Lung (tissue), 12 donors: Measurements from ENCODE around the gene SECTM1. TPM values are rescaled to one million over a fixed set of nuclear protein-coding genes. Genes with fewer than 3 reads are reported as not detected.

Experiments used
- ATAC-seq: fragments of 200-7000 bp; cut with Tn5 transposase; one replicate; pipeline ENCODE4 v1.9.1; 2020; ENCODE audit warnings: moderate number of reproducible peaks; ENCODE audit not compliant: insufficient read depth, low FRiP score
- DNase-seq, 3 donors: peaks; one replicate each; pipeline ENCODE4 v3.0.0-alpha.2; 2013 to 2017
- H3K27ac ChIP-seq, 2 donors: one replicate each; pipeline ENCODE4 v1.5.1; 2013; ENCODE audit warnings: mild to moderate bottlenecking in 2 of 2, moderate library complexity in 2 of 2, control low read depth in 1 of 2, inconsistent platforms in 1 of 2, low read depth in 1 of 2, low read length in 1 of 2
- H3K27me3 ChIP-seq, 3 donors: one replicate each; pipeline ENCODE4 v1.5.1; 2013; ENCODE audit warnings: low read length in 2 of 3; ENCODE audit not compliant: control insufficient read depth in 3 of 3, insufficient read depth in 3 of 3
- H3K36me3 ChIP-seq, 4 donors: one replicate each; pipeline ENCODE4 v1.5.1; 2013; ENCODE audit warnings: low read length in 4 of 4, mild to moderate bottlenecking in 1 of 4, moderate library complexity in 1 of 4; ENCODE audit not compliant: control insufficient read depth in 4 of 4, insufficient read depth in 4 of 4
- H3K4me1 ChIP-seq, 5 donors: one replicate each; pipeline ENCODE4 v1.5.1; 2013; ENCODE audit warnings: low read length in 5 of 5, mild to moderate bottlenecking in 2 of 5, moderate library complexity in 1 of 5; ENCODE audit not compliant: control insufficient read depth in 5 of 5, insufficient read depth in 5 of 5
- H3K4me3 ChIP-seq: one replicate; pipeline ENCODE4 v1.5.1; 2013; ENCODE audit warnings: mild to moderate bottlenecking, control low read depth, moderate library complexity
- H3K9ac ChIP-seq, 2 donors: one replicate each; pipeline ENCODE4 v1.5.1; 2013; ENCODE audit warnings: low read length in 2 of 2, control low read depth in 1 of 2; ENCODE audit not compliant: insufficient read depth in 1 of 2
- H3K9me3 ChIP-seq, 4 donors: one replicate each; pipeline ENCODE4 v1.5.1; 2013; ENCODE audit warnings: low read length in 3 of 4, mild to moderate bottlenecking in 1 of 4, moderate library complexity in 1 of 4; ENCODE audit not compliant: control insufficient read depth in 4 of 4, insufficient read depth in 3 of 4
- CTCF ChIP-seq: IDR thresholded peaks from 2 replicates; pipeline ENCODE4 v1.5.1; 2012; ENCODE audit warnings: mild to moderate bottlenecking; ENCODE audit errors: control extremely low read depth, extremely low read depth
- WGBS, 2 donors: extraction: QIAGEN DNeasy Blood & Tissue Kit; methylation state at CpG; one replicate each; pipeline ENCODE4 v1.1.7; 2013; 5-methylcytosine and 5-hydroxymethylcytosine counted together
- polyA plus RNA-seq, 2 donors: library from polyadenylated mRNA; stranded (reverse); fragments of 200-250 nt; gene quantifications; one replicate each; pipeline ENCODE4 v1.2.1, GENCODE V29; 2013
- total RNA-seq, 2 donors: library from RNA; depleted of rRNA in 1 of 2; stranded (reverse); fragments of >200 nt in 1 of 2; gene quantifications; one replicate each; pipeline ENCODE4 v1.2.1, GENCODE V29; 2014 to 2021
- donor health status: control.
- donor health status: control.
- donor health status: Bipolar disorder and iron deficiency.
- donor health status: healthy.
- donor health status: DM: yes; HTN: yes; CAD: no.

The SECTM1 gene
- total and polyA plus RNA-seq, 4 donors: 12.5 to 68.6 (median 26.4) TPM

GRCh38 chr17:82344175-82344907 lies 10.8 kb upstream of the SECTM1 start:
- no peak for TF ChIP-seq CTCF
- Histone ChIP-seq H3K27me3 (peaks cover 0 to 4% (median 0%) of the 10 kb centered on the region in 3 donors), H3K4me1 (peaks cover 0 to 10% (median 3%) of the 10 kb centered on the region in 5 donors), H3K9ac (no peak overlapping the region), H3K4me3 (no peak overlapping the region), H3K9me3 (no peaks in the 10 kb centered on the region), H3K27ac (no peak overlapping the region), H3K36me3 (no peaks in the 10 kb centered on the region)
- no peak for DNase-seq
- no peak for ATAC-seq
- 76 to 78% methylated on average over 24 of the region's 24 CpGs for WGBS, 2 donors

- Histone ChIP-seq H3K27ac (no peak overlapping the region), H3K4me1 (peaks cover 0 to 10% (median 2%) of the 10 kb centered on the region in 5 donors), H3K9me3 (no peaks in the 10 kb centered on the region), H3K36me3 (no peaks in the 10 kb centered on the region), H3K4me3 (no peak overlapping the region), H3K27me3 (no peaks in the 10 kb centered on the region), H3K9ac (no peak overlapping the region)
- DNase-seq (no peak), ATAC-seq (no peak)
- WGBS, 2 donors: 94 to 97% methylated on average over 5 of the region's 5 CpGs
- no peak for TF ChIP-seq CTCF
Measured at GRCh38 chr17:82343560-82343959, 10.0 kb upstream of the SECTM1 start.

- no peak for DNase-seq
- 77 to 79% methylated on average over 28 of the region's 28 CpGs for WGBS, 2 donors
Measured at GRCh38 chr17:82342361-82343079, 9.0 kb upstream of the SECTM1 start.

More at GRCh38 chr17:82342361-82343079, 9.0 kb upstream of the SECTM1 start:
- Histone ChIP-seq H3K36me3 (no peaks in the 10 kb centered on the region), H3K4me1 (peaks cover 0 to 10% (median 2%) of the 10 kb centered on the region in 5 donors), H3K27ac (no peak overlapping the region), H3K9ac (no peak overlapping the region), H3K27me3 (no peaks in the 10 kb centered on the region), H3K4me3 (no peak overlapping the region), H3K9me3 (no peaks in the 10 kb centered on the region)
- ATAC-seq: no peak
- TF ChIP-seq CTCF: no peak
